Measurements from ENCODE around the gene PLVAP. TPM values are rescaled to one million over a fixed set of nuclear protein-coding genes. Genes with fewer than 3 reads are reported as not detected.

Gene PLVAP
- total and polyA plus RNA-seq, 2 experiments from 2014 or later: not detected

GRCh38 chr19:17414097-17414496, 37.0 kb upstream of the PLVAP start:
- H3K27ac ChIP-seq (ENCODE audit: low read depth): no peak overlapping the region
- H3K27me3 ChIP-seq (ENCODE audit: insufficient read depth): peaks cover 33% of the 10 kb centered on the region
- H3K27ac Mint-ChIP-seq: no peak overlapping the region
- peaks cover 30% of the 10 kb centered on the region for H3K4me1 ChIP-seq (ENCODE audit: insufficient read depth)
- H4K20me1 ChIP-seq (replicated peaks; ENCODE audit: insufficient read depth): no peaks in the 10 kb centered on the region
- no peaks in the 10 kb centered on the region for H3K9me3 Mint-ChIP-seq
- no peak overlapping the region for H3K4me3 ChIP-seq
- no peak overlapping the region for H2AFZ ChIP-seq
- no peak overlapping the region for H3K4me3 Mint-ChIP-seq
- peaks cover 25% of the 10 kb centered on the region for H3K4me1 Mint-ChIP-seq
- no peak overlapping the region; the same call in 1 of the 2 replicates for H3K4me2 ChIP-seq
- H3K27me3 Mint-ChIP-seq (ENCODE audit: insufficient read depth, low read depth, poor library complexity): peaks cover 31% of the 10 kb centered on the region
- no peaks in the 10 kb centered on the region for H3K9me2 ChIP-seq (ENCODE audit: insufficient read depth)
- H3F3A ChIP-seq (replicated peaks; ENCODE audit: low read depth): 0 out of 2 replicates have a peak, but pooled peaks cover 6% of the 10 kb centered on the region
- H3K79me2 ChIP-seq (replicated peaks; ENCODE audit: insufficient read depth): no peaks in the 10 kb centered on the region
- TF ChIP-seq ZNF114 (CRISPR knock-in tag; IDR thresholded peaks at IDR 0.05): no peak
- no peak for TF ChIP-seq CREB1 (CRISPR knock-in tag; IDR thresholded peaks at IDR 0.05; ENCODE audit: low read depth)
- no peak for TF ChIP-seq STAT1 (IDR thresholded peaks at IDR 0.05; ENCODE audit: unreplicated experiment)
- no peak for TF ChIP-seq ZNF462 (CRISPR knock-in tag; IDR thresholded peaks at IDR 0.05)
- DNase-seq (ENCODE audit: low spot score): no peak
- no peak for ATAC-seq
- H3K36me3 Mint-ChIP-seq (ENCODE audit: low read depth): peaks cover 11% of the 10 kb centered on the region; the same call in 2 of the 3 replicates
- H3K36me3 ChIP-seq (ENCODE audit: insufficient read depth): no peaks in the 10 kb centered on the region

- Histone ChIP-seq H4K20me1 (replicated peaks; ENCODE audit: insufficient read depth) (no peaks in the 10 kb centered on the region), H3K27me3 (ENCODE audit: insufficient read depth) (peaks cover 28% of the 10 kb centered on the region), H3F3A (replicated peaks; ENCODE audit: low read depth) (0 out of 2 replicates have a peak, but pooled peaks cover 9% of the 10 kb centered on the region), H3K36me3 (ENCODE audit: insufficient read depth) (no peaks in the 10 kb centered on the region), H3K27ac (ENCODE audit: low read depth) (no peak overlapping the region), H3K4me1 (ENCODE audit: insufficient read depth) (peaks cover 30% of the 10 kb centered on the region), H2AFZ (no peak overlapping the region), H3K9me2 (ENCODE audit: insufficient read depth) (no peaks in the 10 kb centered on the region), H3K79me2 (replicated peaks; ENCODE audit: insufficient read depth) (no peaks in the 10 kb centered on the region), H3K4me2 (no peak overlapping the region), H3K4me3 (no peak overlapping the region)
- no peak for ATAC-seq
- Mint-ChIP-seq H3K36me3 (ENCODE audit: low read depth) (peaks cover 11% of the 10 kb centered on the region), H3K4me3 (no peak overlapping the region), H3K27me3 (ENCODE audit: insufficient read depth, low read depth, poor library complexity) (peaks cover 23% of the 10 kb centered on the region), H3K27ac (no peak overlapping the region), H3K9me3 (no peaks in the 10 kb centered on the region), H3K4me1 (peaks cover 27% of the 10 kb centered on the region)
- DNase-seq (ENCODE audit: low spot score): no peak
- no peak for TF ChIP-seq CREB1 (CRISPR knock-in tag; IDR thresholded peaks at IDR 0.05; ENCODE audit: low read depth)
- no peak for TF ChIP-seq ZNF462 (CRISPR knock-in tag; IDR thresholded peaks at IDR 0.05)
- TF ChIP-seq ETS1 (IDR thresholded peaks at IDR 0.05): no peak
Observed at GRCh38 chr19:17411801-17412200, 34.7 kb upstream of the PLVAP start.
